HEK293 (cell line): ENCODE results near the gene PDZD2.

Experiments used
- KLF9 ChIP-seq: fragments of 450-650 bp; formaldehyde crosslinking; IDR thresholded peaks from 2 replicates; pipeline ENCODE4 v1.5.1; 2016; ENCODE audit warnings: missing biosample characterization, missing genetic modification characterization, low read depth
- PRDM1 ChIP-seq: fragments of 450-650 bp; formaldehyde crosslinking; IDR thresholded peaks from 2 replicates; pipeline ENCODE4; 2016; ENCODE audit warnings: missing biosample characterization, missing genetic modification characterization
- SP2 ChIP-seq: fragments of 450-650 bp; formaldehyde crosslinking; IDR thresholded peaks from 2 replicates; pipeline ENCODE4 v1.5.1; 2016; ENCODE audit warnings: missing biosample characterization, missing genetic modification characterization
- ZFP41 ChIP-seq: fragments of 450-650 bp; formaldehyde crosslinking; IDR thresholded peaks from 2 replicates; pipeline ENCODE4 v1.5.1; 2016; ENCODE audit warnings: missing biosample characterization, missing genetic modification characterization, borderline replicate concordance
- ZNF121 ChIP-seq: fragments of 450-650 bp; formaldehyde crosslinking; IDR thresholded peaks from 2 replicates; pipeline ENCODE4 v1.5.1; 2016; ENCODE audit warnings: missing biosample characterization, missing genetic modification characterization
- ZNF558 ChIP-seq: fragments of 450-650 bp; formaldehyde crosslinking; IDR thresholded peaks from 2 replicates; pipeline ENCODE4 v1.5.1; 2016; ENCODE audit warnings: missing biosample characterization, missing genetic modification characterization
- ZNF76 ChIP-seq: fragments of 450-650 bp; formaldehyde crosslinking; IDR thresholded peaks from 2 replicates; pipeline ENCODE4; 2016; ENCODE audit warnings: low read depth, missing biosample characterization, missing genetic modification characterization, borderline replicate concordance
- TF ChIP-seq, protein P1 (sequence below): fragments of 450-650 bp; formaldehyde crosslinking; IDR thresholded peaks from 2 replicates; pipeline ENCODE4 v1.5.1; 2016; ENCODE audit warnings: missing biosample characterization, missing genetic modification characterization
- TF ChIP-seq, protein P2 (sequence below): fragments of 450-650 bp; formaldehyde crosslinking; IDR thresholded peaks from 2 replicates; pipeline ENCODE4 v1.5.1; 2016; ENCODE audit warnings: missing biosample characterization, missing genetic modification characterization

DNA sequence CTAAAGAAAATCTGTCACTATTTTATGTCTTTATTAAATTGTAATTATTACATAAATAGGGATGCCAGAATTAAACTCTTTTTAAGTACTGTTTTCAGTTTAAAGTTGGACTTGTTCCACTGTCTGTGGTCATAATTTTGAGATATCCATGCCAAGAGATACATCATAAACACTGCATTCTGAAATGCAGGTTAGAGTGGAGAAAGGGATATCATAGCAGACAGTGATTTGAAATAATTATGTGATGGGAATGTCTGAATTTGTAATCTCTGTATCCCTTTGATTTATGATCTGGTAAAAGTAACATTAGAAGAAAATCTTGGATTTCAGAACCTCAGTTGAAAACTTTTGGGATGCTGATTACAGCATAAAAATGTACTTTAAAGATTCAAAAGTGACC lies 313.1 kb downstream of the PDZD2 start:
- TF ChIP-seq ZNF76 (tag by site-specific recombination) (no peak), ZNF121 (no peak), PRDM1 (tag by site-specific recombination) (no peak), KLF9 (tag by site-specific recombination) (no peak), ZNF558 (tag by site-specific recombination) (no peak), ZFP41 (tag by site-specific recombination) (no peak), SP2 (tag by site-specific recombination) (no peak)
- TF ChIP-seq, protein P1, sequence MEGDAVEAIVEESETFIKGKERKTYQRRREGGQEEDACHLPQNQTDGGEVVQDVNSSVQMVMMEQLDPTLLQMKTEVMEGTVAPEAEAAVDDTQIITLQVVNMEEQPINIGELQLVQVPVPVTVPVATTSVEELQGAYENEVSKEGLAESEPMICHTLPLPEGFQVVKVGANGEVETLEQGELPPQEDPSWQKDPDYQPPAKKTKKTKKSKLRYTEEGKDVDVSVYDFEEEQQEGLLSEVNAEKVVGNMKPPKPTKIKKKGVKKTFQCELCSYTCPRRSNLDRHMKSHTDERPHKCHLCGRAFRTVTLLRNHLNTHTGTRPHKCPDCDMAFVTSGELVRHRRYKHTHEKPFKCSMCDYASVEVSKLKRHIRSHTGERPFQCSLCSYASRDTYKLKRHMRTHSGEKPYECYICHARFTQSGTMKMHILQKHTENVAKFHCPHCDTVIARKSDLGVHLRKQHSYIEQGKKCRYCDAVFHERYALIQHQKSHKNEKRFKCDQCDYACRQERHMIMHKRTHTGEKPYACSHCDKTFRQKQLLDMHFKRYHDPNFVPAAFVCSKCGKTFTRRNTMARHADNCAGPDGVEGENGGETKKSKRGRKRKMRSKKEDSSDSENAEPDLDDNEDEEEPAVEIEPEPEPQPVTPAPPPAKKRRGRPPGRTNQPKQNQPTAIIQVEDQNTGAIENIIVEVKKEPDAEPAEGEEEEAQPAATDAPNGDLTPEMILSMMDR (tag by site-specific recombination) = no peak
- TF ChIP-seq, protein P2, sequence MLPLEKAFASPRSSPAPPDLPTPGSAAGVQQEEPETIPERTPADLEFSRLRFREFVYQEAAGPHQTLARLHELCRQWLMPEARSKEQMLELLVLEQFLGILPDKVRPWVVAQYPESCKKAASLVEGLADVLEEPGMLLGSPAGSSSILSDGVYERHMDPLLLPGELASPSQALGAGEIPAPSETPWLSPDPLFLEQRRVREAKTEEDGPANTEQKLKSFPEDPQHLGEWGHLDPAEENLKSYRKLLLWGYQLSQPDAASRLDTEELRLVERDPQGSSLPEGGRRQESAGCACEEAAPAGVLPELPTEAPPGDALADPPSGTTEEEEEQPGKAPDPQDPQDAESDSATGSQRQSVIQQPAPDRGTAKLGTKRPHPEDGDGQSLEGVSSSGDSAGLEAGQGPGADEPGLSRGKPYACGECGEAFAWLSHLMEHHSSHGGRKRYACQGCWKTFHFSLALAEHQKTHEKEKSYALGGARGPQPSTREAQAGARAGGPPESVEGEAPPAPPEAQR (tag by site-specific recombination) = no peak
